Activated CD4-positive, alpha-beta T cell treated with anti-CD3 and anti-CD28 coated beads, Interleukin-2, amount 50 U/mL, for 16 hours (primary cell): ENCODE data around the gene POC1B.
"Not testable (repeated sequence)": the region's sequence is repeated elsewhere in the genome, so short reads cannot be mapped to it uniquely, and the experiment has no call there.

ENCODE experiments used
- DNase-seq: peaks from one replicate; pipeline ENCODE4 v3.0.0-alpha.2; 2020

The POC1B gene

GRCh38 chr12:89461649-89462612 is 63.9 kb downstream of the POC1B start:
- peak; percentile 75 for DNase-seq

GRCh38 chr12:89461190-89461589 is 64.7 kb downstream of the POC1B start:
- no peak for DNase-seq

GRCh38 chr12:89459279-89459678 is 66.6 kb downstream of the POC1B start:
- not testable (repeated sequence) for DNase-seq

DNA sequence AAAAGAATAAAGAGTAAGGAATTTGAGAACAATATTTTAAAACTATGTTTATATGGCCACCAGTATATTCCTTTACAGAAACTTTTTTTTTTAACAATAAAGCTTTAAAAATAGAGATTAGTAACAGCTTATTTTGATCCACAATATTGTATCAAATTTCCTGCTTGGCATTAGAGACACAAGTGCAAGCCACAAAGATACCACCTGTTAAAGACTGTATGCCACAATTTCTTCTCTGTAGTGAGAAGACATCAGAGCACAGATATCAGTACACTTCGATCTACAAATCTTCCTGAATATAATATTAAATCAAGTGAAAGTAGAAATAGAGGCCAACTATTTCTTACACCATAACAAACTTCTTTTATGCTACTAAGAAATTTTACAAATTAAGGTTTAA is 69.3 kb downstream of the POC1B start:
- no peak for DNase-seq

DNA sequence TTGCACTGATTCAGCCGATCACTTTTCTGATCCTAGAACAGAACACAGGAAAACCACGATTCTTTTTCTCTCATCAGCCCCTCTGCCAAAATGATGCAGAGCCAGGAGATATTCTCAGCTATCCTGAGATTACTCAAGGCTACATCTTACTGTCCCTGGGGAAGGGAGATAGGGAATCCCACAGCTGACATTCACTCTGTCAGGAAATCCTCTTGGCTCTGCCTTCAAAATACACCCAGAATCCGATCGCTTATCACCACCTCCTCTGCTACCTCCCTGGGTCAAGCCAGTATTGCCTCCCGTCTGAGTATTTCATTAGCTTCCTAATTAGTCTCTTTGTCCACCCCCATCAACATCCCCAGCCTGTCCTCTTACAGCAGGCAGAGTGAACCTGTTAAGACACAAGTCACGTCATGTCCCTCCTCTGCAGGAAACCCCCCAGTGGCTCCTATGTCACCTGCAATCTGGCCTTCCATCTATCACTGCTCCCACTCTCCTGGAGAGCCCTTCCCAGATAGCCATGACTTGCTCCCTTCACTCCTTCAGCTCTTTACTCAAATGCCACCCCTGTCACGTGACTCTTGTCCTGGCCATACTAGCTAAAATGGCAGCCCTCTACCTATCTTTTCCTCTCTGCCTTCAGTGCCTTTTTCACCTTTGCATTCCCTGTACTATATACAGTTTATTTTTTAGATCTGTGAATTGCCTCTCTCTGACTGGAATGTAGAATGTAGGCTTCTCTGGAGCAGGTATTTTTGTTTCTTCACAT is 71.6 kb downstream of the POC1B start:
- DNase-seq, result no peak

DNA sequence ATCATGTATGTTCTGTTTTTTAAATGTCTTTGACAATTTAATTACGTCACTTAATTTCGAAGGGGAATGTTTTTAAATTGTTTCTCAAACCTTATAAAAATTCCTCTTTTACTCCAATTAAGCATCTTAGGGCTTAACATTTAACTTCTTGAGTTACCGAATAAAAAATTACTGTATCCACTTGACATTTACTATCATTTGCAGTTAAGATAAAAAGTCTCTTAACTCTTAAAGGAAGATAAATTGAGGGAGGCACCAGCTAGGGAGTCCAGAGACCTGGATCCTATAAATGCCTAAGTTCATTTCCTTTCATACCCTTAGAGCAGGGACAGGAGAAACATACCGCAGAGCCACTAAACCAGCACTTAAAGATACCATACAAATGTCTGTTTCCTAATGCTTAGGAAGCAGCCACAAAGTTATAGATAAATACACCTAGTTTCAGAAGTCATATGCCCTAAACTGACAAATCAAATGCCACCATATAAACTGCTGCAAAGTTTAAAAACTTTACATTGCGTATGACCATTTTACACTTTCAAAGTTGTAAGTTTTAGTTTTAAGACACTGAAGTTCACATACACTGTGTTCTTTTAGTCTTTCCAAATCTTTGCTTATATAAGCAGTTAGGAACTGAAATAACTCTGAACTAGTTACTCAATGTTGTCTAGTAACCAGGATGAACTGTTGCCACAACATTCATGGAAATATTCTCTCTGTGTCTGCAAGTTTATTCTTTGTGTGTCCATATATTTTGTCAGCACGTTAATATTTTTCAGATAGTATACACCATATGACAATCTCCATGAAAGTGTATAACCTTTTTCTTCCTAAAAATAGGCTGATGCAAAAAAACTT is 72.5 kb downstream of the POC1B start:
- no peak for DNase-seq

- DNase-seq, result no peak
Measured at GRCh38 chr12:89451841-89452251, 74.0 kb downstream of the POC1B start.

DNA sequence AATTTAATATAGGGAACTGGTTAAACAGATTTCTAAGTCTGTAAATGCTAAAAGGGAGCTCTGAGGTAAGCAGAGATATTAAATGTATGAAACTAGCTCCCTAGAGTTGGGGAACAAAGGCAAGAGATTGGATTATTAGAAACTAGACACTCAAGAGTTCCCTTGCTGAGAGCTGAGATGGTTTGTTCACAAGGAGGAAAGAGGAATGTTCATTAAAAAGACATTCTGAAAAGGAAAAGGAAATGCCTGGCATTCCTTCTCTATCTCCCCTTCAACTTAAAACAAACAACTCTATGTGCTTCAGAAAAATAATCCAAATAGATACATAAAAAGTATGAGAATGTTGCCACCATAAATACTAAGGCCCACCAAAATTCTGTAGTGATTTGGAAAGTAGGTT is 74.9 kb downstream of the POC1B start:
- no peak for DNase-seq

GRCh38 chr12:89448951-89449371 is 76.9 kb downstream of the POC1B start:
- no peak for DNase-seq

- no peak for DNase-seq
Measured at GRCh38 chr12:89448526-89448925, 77.3 kb downstream of the POC1B start.

- DNase-seq, result no peak
Measured at GRCh38 chr12:89439941-89440340, 85.9 kb downstream of the POC1B start.

DNA sequence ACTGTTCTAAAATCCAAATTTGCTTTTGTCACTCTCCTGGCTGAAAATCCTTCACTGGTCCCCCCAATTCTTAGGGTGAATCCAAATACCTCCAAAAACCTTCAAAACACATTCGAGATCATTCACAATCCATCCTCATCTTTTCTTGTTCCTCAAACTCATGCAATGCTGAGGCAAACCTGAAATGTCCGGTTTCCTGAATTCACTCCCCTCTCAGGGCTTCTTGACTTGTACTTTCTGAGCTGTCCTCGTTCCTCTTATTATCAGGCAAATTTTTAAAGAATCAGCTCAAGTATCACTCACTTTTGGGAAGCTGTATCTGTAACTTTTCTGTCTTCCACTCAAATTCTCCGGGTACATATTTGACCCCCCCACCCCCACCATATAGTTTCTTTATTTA is 88.6 kb downstream of the POC1B start:
- DNase-seq, result no peak

DNA sequence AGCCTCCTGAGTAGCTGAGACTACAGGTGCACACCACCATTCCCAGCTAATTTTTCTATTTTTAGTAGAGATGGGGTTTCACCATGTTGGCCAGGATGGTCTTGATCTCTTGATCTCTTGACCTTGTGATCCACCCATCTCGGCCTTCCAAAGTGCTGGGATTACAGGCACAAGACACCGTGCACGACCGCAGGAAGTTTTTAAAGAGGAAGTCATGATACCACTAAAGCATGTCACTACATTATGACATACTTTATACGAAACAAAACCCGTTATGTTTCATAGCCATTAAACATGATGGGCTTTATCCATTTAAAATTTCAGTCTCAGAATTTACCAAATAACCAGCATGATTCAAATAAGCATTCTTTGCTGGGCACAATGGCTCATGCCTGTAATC is 89.8 kb downstream of the POC1B start:
- no peak for DNase-seq

DNA sequence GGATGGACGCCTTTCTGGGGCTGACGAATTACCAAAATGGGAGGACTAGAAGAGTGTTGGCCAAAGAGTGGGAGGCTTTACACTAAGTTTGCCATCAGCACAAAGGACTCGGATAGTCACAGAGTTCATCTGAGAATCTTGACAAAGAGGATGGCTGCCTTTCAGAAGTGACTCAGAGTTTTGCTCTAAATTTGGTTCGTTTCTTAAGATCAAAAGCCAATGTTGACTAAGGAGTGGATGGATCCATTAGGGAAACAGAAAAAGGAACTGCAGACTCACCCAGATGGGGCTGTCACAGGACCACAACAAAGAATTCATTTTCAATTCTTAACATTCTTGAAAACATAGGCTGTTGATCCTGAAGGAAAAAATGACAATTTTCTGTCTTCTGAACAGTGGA is 92.2 kb downstream of the POC1B start:
- no peak for DNase-seq

- no peak for DNase-seq
Measured at GRCh38 chr12:89432396-89432795, 93.5 kb downstream of the POC1B start.

DNA sequence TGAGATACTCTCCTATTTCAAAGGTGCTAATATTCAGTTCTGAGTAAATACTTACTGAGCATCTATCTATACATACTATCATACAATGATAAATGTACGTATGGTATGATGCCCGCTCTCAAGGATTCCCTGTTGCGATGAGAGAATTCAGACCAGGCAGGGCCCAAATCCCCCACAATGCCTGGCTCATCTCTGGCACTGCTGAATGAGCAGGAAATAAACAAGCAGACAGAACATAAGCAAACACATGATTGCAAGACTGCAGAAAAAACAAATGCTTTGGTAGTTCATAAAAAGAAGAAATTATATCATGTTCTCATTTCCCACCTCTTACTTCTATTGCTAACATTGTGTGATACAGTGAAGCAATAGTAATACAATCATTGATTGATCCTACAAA is 96.3 kb downstream of the POC1B start:
- DNase-seq, result no peak

- peak; percentile 56 for DNase-seq
Measured at GRCh38 chr12:89427508-89428156, 98.2 kb downstream of the POC1B start.

DNA sequence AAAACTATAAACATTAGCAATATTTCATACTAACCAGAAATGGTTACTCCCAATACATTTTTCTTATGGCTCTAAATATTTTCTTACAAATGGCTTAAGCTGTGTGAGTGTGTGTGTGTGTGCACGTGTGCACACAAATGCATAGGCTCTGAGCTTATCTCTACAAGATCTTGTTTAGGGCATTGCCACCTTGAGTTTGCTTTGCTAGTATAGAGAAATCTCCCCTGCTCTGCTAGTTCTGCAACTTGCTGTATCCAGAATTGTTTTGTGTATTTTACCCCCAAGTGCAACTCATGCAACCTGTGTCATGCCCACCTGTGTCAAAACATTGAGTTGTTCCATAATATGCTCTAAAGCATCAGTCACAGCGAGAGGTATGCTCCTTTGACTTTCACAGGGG is 101.0 kb downstream of the POC1B start:
- no peak for DNase-seq

DNA sequence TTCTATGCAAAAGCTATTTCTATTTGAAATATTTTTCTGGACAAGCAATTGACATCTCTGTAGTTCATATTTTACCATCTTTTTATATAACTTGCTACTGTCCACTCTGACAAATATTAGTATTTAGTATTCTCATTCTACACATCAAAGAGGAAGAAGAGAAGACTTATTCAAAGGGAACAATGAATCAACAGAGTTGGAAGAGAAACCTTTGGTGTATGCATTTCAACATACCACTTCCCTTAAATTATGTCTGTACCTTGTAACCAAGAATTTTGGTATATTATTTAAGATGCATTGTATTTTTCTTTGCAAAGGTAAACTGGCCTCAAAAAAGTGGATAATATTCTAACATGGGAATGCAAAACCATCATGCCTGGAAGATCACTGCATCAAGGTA is 101.5 kb downstream of the POC1B start:
- no peak for DNase-seq

DNA sequence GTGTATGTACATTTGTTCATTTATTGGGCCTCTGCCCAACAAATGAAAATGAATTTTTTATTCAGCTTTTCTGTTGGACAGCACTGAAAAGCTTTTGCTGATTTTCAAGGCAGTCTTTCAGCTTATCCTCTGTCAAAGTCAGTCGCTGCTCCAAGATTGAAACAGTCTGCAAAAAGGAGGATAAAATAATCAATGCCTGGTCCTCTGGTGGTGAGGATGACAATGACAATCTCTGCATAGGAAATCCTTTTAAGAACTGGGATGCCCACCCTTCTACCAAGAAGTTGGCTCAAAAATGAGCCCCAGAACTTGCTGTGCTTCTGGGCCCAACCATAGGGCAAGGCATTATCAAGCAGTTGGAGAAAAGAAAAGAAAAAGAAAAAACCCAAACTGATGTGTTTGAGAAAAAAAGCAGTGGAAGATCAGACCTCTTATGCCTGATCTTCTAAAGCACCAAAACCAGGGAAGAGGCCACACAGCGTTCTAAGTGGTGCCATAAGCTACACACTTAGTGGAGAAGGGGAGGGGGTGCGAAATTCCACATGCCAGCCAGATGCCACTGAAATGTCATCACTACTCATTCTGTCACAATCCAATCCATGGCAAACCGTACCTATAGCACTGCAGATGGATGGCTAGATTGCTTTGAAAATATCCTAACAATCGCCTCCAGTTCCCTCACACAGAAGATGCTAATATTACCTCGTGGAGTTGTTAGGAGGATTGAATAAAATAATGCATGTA is 104.6 kb downstream of the POC1B start:
- DNase-seq, result no peak

GRCh38 chr12:89418228-89418910 is 107.5 kb downstream of the POC1B start:
- no peak for DNase-seq
